Mucosa of stomach (tissue), 1 donor: Measurements from ENCODE around the gene IDNK.

Source experiments
- H3K27me3 ChIP-seq: one replicate; pipeline ENCODE4 v1.7.0; 2013; ENCODE audit warnings: mild to moderate bottlenecking, low read length; ENCODE audit not compliant: control insufficient read depth, insufficient read depth
- H3K36me3 ChIP-seq: one replicate; pipeline ENCODE4 v1.7.0; 2013; ENCODE audit warnings: low read length; ENCODE audit not compliant: control insufficient read depth, insufficient read depth
- H3K4me1 ChIP-seq: one replicate; pipeline ENCODE4 v1.7.0; 2013; ENCODE audit warnings: mild to moderate bottlenecking, low read length; ENCODE audit not compliant: control insufficient read depth, insufficient read depth
- H3K4me3 ChIP-seq: one replicate; pipeline ENCODE4 v1.7.0; 2013; ENCODE audit warnings: low read length
- H3K9ac ChIP-seq: one replicate; pipeline ENCODE4 v1.7.0; 2013; ENCODE audit warnings: mild to moderate bottlenecking, low read length, moderate library complexity
- H3K9me3 ChIP-seq: one replicate; pipeline ENCODE4 v1.7.0; 2013; ENCODE audit warnings: mild to moderate bottlenecking, low read length, moderate library complexity; ENCODE audit not compliant: control insufficient read depth
- donor health status: Pancreatic carcinoma.

IDNK gene

DNA sequence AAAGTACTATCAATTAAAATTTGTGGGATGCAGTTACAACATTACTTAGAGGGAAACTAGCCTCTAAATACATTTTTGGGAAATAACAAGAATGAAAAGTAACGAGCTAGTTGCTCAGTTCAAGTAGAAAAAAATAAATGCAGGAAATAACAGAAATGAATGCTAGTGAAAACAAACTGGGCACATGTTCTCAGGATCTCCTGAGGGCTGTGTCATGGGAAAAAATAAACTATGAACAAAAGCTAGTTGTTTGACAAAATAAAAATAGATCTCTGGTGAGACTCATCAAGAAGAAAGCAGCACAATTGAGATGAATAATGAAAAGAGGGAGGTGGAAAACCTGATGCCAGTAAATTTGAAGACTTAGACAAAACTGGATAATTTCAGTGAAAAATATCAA is 16.3 kb downstream of the IDNK start:
- no peak overlapping the region for H3K9ac ChIP-seq

DNA sequence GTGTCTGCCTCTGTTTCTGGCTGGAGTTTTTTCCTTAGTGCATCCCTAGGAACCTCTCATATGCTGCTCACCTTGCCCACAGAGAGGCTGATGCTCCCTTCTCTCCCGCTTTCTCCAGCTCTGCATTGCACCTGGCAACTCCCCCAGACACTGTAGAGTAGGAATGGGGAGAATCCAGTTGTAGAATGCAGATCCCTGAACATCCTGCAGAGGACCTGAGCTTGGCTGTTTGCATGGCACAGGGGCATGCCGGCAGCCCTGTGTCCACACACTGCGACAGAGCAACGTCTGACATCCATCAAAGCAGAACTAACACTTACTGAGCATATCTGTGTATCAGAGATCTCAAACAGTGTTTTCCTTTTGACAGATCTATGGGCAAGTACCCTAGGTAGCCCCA is 19.9 kb downstream of the IDNK start:
- no peaks in the 10 kb centered on the region for H3K27me3 ChIP-seq
- H3K4me1 ChIP-seq = no peaks in the 10 kb centered on the region
- H3K9ac ChIP-seq = no peak overlapping the region

More for the DNA sequence above, 16.3 kb downstream of the IDNK start:
- no peaks in the 10 kb centered on the region for H3K9me3 ChIP-seq
- H3K36me3 ChIP-seq = no peaks in the 10 kb centered on the region
- H3K4me1 ChIP-seq = no peaks in the 10 kb centered on the region
- no peak overlapping the region for H3K4me3 ChIP-seq
- H3K27me3 ChIP-seq = no peaks in the 10 kb centered on the region

DNA sequence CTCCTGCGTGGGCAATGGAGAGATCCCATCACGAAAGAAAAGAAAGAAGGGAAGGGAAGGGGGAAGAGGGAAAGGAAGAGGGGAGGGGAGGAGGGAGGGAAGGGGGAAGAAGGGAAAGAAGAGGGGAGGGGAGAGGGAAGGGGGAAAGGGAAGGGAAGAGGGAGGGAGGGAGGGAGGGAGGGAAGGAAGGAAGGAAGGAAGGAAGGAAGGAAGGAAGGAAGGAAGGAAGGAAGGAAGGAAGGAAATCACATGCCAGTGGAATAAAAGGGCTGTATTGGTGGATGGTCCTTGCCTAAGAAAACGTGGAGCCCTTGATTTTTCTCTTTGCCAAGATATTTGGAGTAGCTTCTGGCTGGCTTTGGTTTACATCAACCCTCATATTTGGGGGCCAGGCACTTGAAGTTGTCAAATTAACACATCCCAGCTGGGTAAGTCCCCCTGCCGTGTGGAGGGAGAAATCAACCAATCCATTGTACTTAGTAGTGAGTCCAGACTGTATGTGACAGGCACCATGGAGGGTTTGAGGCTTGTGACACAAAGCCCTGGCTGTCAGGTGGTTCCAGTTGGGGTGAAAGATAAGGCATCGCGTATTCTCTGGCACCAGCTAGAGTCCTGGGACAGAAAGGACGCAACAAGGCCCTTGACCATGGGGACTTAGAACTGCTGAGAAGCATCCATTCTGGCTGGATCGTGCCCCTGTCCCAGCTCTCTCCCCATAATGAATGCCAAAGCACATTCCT is 23.7 kb downstream of the IDNK start:
- H3K9me3 ChIP-seq = no peaks in the 10 kb centered on the region
- H3K9ac ChIP-seq = no peak overlapping the region
- H3K36me3 ChIP-seq = no peaks in the 10 kb centered on the region
- no peak overlapping the region for H3K4me3 ChIP-seq
- H3K27me3 ChIP-seq = no peaks in the 10 kb centered on the region
- no peaks in the 10 kb centered on the region for H3K4me1 ChIP-seq

More for the DNA sequence above, 19.9 kb downstream of the IDNK start:
- Histone ChIP-seq H3K36me3 (no peaks in the 10 kb centered on the region), H3K9me3 (no peaks in the 10 kb centered on the region), H3K4me3 (no peak overlapping the region)

DNA sequence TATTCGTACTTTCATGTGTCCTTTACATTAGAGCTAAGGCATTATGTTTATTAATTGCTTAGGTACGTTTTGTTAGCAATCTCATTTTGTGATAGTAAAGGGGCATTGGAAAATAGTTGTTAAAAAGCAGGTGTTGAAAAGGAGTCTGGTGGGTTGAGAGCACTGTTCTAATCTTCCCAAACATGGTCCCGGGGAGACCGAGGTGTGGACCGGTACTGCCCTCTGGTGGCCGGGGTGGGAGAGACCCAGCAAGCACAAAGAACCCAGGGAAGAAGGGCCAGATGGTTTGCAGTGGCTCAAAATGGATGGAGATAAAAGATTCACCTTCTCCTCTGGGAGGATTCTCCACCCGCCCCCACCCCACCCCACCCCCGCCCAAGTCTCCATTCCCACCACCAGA is 26.1 kb downstream of the IDNK start:
- H3K27me3 ChIP-seq = no peaks in the 10 kb centered on the region
- H3K36me3 ChIP-seq = peaks cover 5% of the 10 kb centered on the region
- H3K4me1 ChIP-seq = no peaks in the 10 kb centered on the region
- no peak overlapping the region for H3K4me3 ChIP-seq
- no peaks in the 10 kb centered on the region for H3K9me3 ChIP-seq
- no peak overlapping the region for H3K9ac ChIP-seq

- Histone ChIP-seq H3K4me3 (no peak overlapping the region), H3K9me3 (no peaks in the 10 kb centered on the region), H3K27me3 (no peaks in the 10 kb centered on the region), H3K36me3 (peaks cover 5% of the 10 kb centered on the region), H3K4me1 (no peaks in the 10 kb centered on the region), H3K9ac (no peak overlapping the region)
These were observed 26.6 kb downstream of the IDNK start for GRCh38 chr9:83649515-83649914.

DNA sequence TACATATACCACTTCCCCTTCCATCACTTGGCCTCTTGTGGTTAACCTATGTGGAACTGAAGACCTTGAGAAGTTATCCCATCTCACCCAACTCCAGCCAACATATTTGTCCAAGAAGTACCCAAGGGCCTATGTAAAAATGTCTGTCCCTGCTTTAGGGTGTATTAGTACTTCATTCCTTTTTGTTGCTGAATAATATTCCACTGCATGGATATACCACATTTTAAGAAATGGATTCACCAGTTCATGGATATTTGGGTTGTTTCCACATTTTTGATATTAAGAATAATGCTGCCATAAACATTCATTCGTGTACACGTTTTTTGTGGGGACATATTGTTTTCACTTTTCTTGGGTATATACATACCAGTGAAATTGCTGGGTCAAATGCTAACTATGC is 28.6 kb downstream of the IDNK start:
- Histone ChIP-seq H3K9ac (no peak overlapping the region), H3K9me3 (no peaks in the 10 kb centered on the region), H3K4me1 (no peaks in the 10 kb centered on the region), H3K4me3 (no peak overlapping the region), H3K27me3 (no peaks in the 10 kb centered on the region), H3K36me3 (peaks cover 5% of the 10 kb centered on the region)

- H3K4me3 ChIP-seq = no peak overlapping the region
- no peak overlapping the region for H3K9ac ChIP-seq
- no peaks in the 10 kb centered on the region for H3K9me3 ChIP-seq
- H3K4me1 ChIP-seq = no peaks in the 10 kb centered on the region
- H3K27me3 ChIP-seq = no peaks in the 10 kb centered on the region
- peaks cover 7% of the 10 kb centered on the region for H3K36me3 ChIP-seq
These were observed 29.5 kb downstream of the IDNK start for GRCh38 chr9:83652433-83652832.

GRCh38 chr9:83655433-83655832 is 32.5 kb downstream of the IDNK start:
- H3K27me3 ChIP-seq = no peaks in the 10 kb centered on the region
- no peaks in the 10 kb centered on the region for H3K4me1 ChIP-seq
- H3K4me3 ChIP-seq = no peak overlapping the region
- no peak overlapping the region for H3K9ac ChIP-seq
- no peaks in the 10 kb centered on the region for H3K9me3 ChIP-seq
- H3K36me3 ChIP-seq = peaks cover 17% of the 10 kb centered on the region

- H3K27me3 ChIP-seq = no peaks in the 10 kb centered on the region
- peaks cover 17% of the 10 kb centered on the region for H3K36me3 ChIP-seq
- no peak overlapping the region for H3K4me3 ChIP-seq
- H3K9ac ChIP-seq = no peak overlapping the region
- H3K4me1 ChIP-seq = no peaks in the 10 kb centered on the region
- H3K9me3 ChIP-seq = no peaks in the 10 kb centered on the region
These were observed 33.2 kb downstream of the IDNK start for GRCh38 chr9:83656032-83656680.

DNA sequence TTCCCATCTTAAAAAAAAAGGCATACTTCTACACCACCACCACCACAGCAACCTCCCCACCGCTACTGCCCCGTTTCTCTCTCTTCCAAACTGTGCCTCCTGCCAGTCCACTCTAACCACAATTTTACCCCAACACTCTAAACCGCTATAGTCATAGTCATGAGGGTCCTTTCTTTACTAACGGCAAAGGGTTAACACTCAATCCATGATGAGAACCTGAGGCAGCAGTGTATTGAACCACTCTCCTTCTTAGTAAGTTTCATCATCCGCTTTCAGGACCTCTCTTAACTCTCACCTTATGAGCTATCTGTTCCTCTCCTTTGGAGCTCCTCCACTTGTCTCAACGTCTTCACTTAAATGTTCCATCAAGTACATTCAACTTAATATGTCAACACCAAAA is 34.0 kb downstream of the IDNK start:
- Histone ChIP-seq H3K36me3 (peaks cover 17% of the 10 kb centered on the region), H3K27me3 (no peaks in the 10 kb centered on the region), H3K4me3 (no peak overlapping the region), H3K4me1 (no peaks in the 10 kb centered on the region), H3K9me3 (no peaks in the 10 kb centered on the region), H3K9ac (no peak overlapping the region)

GRCh38 chr9:83662933-83663332 is 40.0 kb downstream of the IDNK start:
- H3K9ac ChIP-seq = no peak overlapping the region
- H3K27me3 ChIP-seq = no peaks in the 10 kb centered on the region
- peaks cover 9% of the 10 kb centered on the region for H3K36me3 ChIP-seq
- H3K4me3 ChIP-seq = no peak overlapping the region
- H3K4me1 ChIP-seq = no peaks in the 10 kb centered on the region
- no peaks in the 10 kb centered on the region for H3K9me3 ChIP-seq

DNA sequence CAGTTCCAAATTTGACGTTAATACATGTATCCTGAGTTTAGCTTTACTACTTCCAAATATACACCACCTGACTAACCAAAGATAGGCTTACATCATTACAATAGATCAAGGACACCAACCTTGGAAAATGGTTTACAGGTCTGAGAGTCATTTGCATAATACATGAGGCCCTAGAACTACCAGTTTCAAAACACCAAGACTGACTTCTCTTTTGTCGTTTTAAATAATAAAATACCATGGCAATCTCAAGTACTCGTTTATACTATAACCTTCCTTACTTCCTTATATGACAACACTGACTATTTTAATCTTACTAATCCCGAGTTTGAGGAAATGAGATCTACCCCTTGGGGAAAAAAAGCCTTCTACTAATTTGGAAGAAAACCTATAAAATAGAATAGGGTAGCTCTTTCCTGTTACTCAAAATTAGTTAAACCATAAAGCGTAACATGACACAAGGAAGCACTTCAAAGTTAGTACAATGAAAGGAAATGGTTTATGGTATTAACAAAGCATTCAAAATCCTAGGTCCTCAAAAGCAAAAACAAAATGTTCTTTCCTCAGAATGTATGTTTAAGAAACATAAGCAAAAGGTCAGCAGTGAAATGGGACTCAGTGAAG is 42.7 kb downstream of the IDNK start:
- H3K27me3 ChIP-seq = no peaks in the 10 kb centered on the region
- H3K9ac ChIP-seq = no peak overlapping the region
- no peaks in the 10 kb centered on the region for H3K9me3 ChIP-seq
- H3K36me3 ChIP-seq = peaks cover 4% of the 10 kb centered on the region
- no peaks in the 10 kb centered on the region for H3K4me1 ChIP-seq
- H3K4me3 ChIP-seq = no peak overlapping the region
